ENCODE results near the gene SPAG5. TPM values are rescaled to one million over a fixed set of nuclear protein-coding genes. Genes with fewer than 3 reads are reported as not detected.

SPAG5 gene
- total and polyA plus RNA-seq, 8 donors, result 1.2 to 48.7 (median 8.4) TPM

- Histone ChIP-seq H3K4me3 (no peak overlapping the region), H3K27me3 (no peaks in the 10 kb centered on the region), H3K9me3 (no peaks in the 10 kb centered on the region), H3K36me3 (peaks cover 3 to 59% (median 36%) of the 10 kb centered on the region in 4 donors), H3K4me1 (peaks cover 0 to 2% (median under 1%) of the 10 kb centered on the region in 4 donors), H3K27ac (no peak overlapping the region)
- intact Hi-C loops (cut with DNase I; ENCODE audit: low total_unique reads), result no loop called here
- 92 to 99% (median 98%) methylated on average over 2 of the region's 2 CpGs for WGBS, 5 donors
- no peak for TF ChIP-seq CTCF (IDR thresholded peaks at IDR 0.05)
- no peak for TF ChIP-seq EP300 (IDR thresholded peaks at IDR 0.05)
- TF ChIP-seq POLR2AphosphoS5 (IDR thresholded peaks at IDR 0.05), result no peak
- TF ChIP-seq POLR2A (IDR thresholded peaks at IDR 0.05), result no peak
- DNase-seq, result no peak
These were observed 16.3 kb downstream of the SPAG5 start for GRCh38 chr17:28582513-28582912.

GRCh38 chr17:28580959-28581358 lies 17.9 kb downstream of the SPAG5 start:
- peaks cover 3 to 52% (median 34%) of the 10 kb centered on the region in 4 donors for H3K36me3 ChIP-seq

GRCh38 chr17:28579526-28579925 lies 19.3 kb downstream of the SPAG5 start:
- TF ChIP-seq POLR2AphosphoS5 (IDR thresholded peaks at IDR 0.05) (no peak), CTCF (IDR thresholded peaks at IDR 0.05) (no peak), EP300 (IDR thresholded peaks at IDR 0.05) (no peak), POLR2A (IDR thresholded peaks at IDR 0.05) (no peak)
- Histone ChIP-seq H3K27ac (no peak overlapping the region), H3K9me3 (no peaks in the 10 kb centered on the region), H3K36me3 (peaks cover 0 to 38% (median 20%) of the 10 kb centered on the region in 4 donors), H3K27me3 (no peaks in the 10 kb centered on the region), H3K4me1 (peaks cover 5 to 21% (median 10%) of the 10 kb centered on the region in 4 donors), H3K4me3 (no peak overlapping the region)
- intact Hi-C loops (cut with DNase I; ENCODE audit: low total_unique reads), result no loop called here
- no peak for DNase-seq
- 86 to 91% (median 88%) methylated on average over 4 of the region's 4 CpGs for WGBS, 5 donors

More at GRCh38 chr17:28580959-28581358, 17.9 kb downstream of the SPAG5 start:
- no peak for TF ChIP-seq EP300 (IDR thresholded peaks at IDR 0.05)
- TF ChIP-seq CTCF (IDR thresholded peaks at IDR 0.05), result no peak
- no peak for TF ChIP-seq POLR2A (IDR thresholded peaks at IDR 0.05)
- no peak for TF ChIP-seq POLR2AphosphoS5 (IDR thresholded peaks at IDR 0.05)
- H3K4me1 ChIP-seq, result peaks cover 5 to 14% (median 9%) of the 10 kb centered on the region in 4 donors
- WGBS, 5 donors, result 96 to 100% (median 99%) methylated on average over 3 of the region's 3 CpGs
- intact Hi-C loops (cut with DNase I; ENCODE audit: low total_unique reads), result no loop called here
- H3K27me3 ChIP-seq, result no peaks in the 10 kb centered on the region
- no peak for DNase-seq
- no peaks in the 10 kb centered on the region for H3K9me3 ChIP-seq
- no peak overlapping the region for H3K27ac ChIP-seq
- H3K4me3 ChIP-seq, result no peak overlapping the region

- H3K4me1 ChIP-seq, result peaks cover 5 to 22% (median 10%) of the 10 kb centered on the region in 4 donors
- peaks cover 0 to 28% (median 11%) of the 10 kb centered on the region in 4 donors for H3K36me3 ChIP-seq
- no peak for TF ChIP-seq POLR2AphosphoS5 (IDR thresholded peaks at IDR 0.05)
- TF ChIP-seq POLR2A (IDR thresholded peaks at IDR 0.05), result no peak
- TF ChIP-seq EP300 (IDR thresholded peaks at IDR 0.05), result no peak
- TF ChIP-seq CTCF (IDR thresholded peaks at IDR 0.05), result no peak
- no peaks in the 10 kb centered on the region for H3K27me3 ChIP-seq
- no peaks in the 10 kb centered on the region for H3K9me3 ChIP-seq
- intact Hi-C loops (cut with DNase I; ENCODE audit: low total_unique reads), result no loop called here
- no peak for DNase-seq
- WGBS, 5 donors, result 94 to 98% (median 96%) methylated on average over 8 of the region's 8 CpGs
- H3K27ac ChIP-seq, result no peak overlapping the region
- no peak overlapping the region for H3K4me3 ChIP-seq
These were observed 20.3 kb downstream of the SPAG5 start for GRCh38 chr17:28578246-28579195.
